ENCODE measurements around the gene KDM4B.

- no peak for TF ChIP-seq POLR2A (IDR thresholded peaks at IDR 0.05; ENCODE audit: low read depth, low read length)
- no peak for TF ChIP-seq TAF1 (IDR thresholded peaks at IDR 0.05; ENCODE audit: borderline replicate concordance, low read depth, low read length)
- no peak for TF ChIP-seq POLR2AphosphoS5 (IDR thresholded peaks at IDR 0.05; ENCODE audit: low read depth, low read length)
Observed at GRCh38 chr19:4991996-4992698, 23.2 kb downstream of the KDM4B start.

Data from GM12892 (cell line).